Esophagus muscularis mucosa (tissue), 3 donors: Measurements from ENCODE around the gene MEGF6.

Source experiments
- CTCF ChIP-seq, 3 experiments: fragments of 200-600 bp in 2 of 3; fragments of 450-650 bp in 1 of 3; sonication (generic) in 2 of 3; IDR thresholded peaks; one replicate each; pipeline ENCODE4 v1.5.1; 2017 to 2019; ENCODE audit warnings: antibody characterized with exemption in 3 of 3, mild to moderate bottlenecking in 2 of 3, moderate library complexity in 1 of 3
- POLR2A ChIP-seq: fragments of 450-650 bp; IDR thresholded peaks from one replicate; pipeline ENCODE4 v1.6.1; 2017; ENCODE audit warnings: antibody characterized with exemption, moderate library complexity, mild to moderate bottlenecking, low read depth

GRCh38 chr1:3560981-3561380, 50.3 kb downstream of the MEGF6 start:
- no peak for TF ChIP-seq CTCF (IDR thresholded peaks at IDR 0.05)
- no peak for TF ChIP-seq POLR2A
